GM23338 (cell line): Measurements from ENCODE around the gene EMP2.

Source experiments
- CTCF ChIP-seq, 2 experiments: fragments of 200-600 bp in 1 of 2; sonication (generic) in 1 of 2; conservative IDR thresholded peaks; 2 replicates each; pipeline versions ENCODE4 v1.5.1 to v1.6.1; 2016 to 2017; ENCODE audit warnings: antibody characterized with exemption in 2 of 2, low read depth in 2 of 2, mild to moderate bottlenecking in 2 of 2, moderate library complexity in 1 of 2
- EZH2phosphoT487 ChIP-seq: fragments of 200-600 bp; sonication (generic); IDR thresholded peaks from one replicate; pipeline ENCODE4 v1.8.1; 2018; ENCODE audit warnings: antibody characterized with exemption; ENCODE audit not compliant: unreplicated experiment
- NANOG ChIP-seq: IDR thresholded peaks from 2 replicates; pipeline ENCODE4 v1.6.1; 2016; ENCODE audit warnings: antibody characterized with exemption, borderline replicate concordance

GRCh38 chr16:10572611-10573010 is 7.8 kb downstream of the EMP2 start:
- no peak for TF ChIP-seq CTCF (conservative IDR thresholded peaks at IDR 0.05; ENCODE audit: low read depth in 2 of 2)
- no peak for TF ChIP-seq EZH2phosphoT487
- no peak for TF ChIP-seq NANOG
